RWPE2 (cell line): ENCODE measurements around the gene PDE4DIP.
A peak's percentile ranks its signal among the peaks of the same experiment; 100 is the strongest.
"Not testable (repeated sequence)": the region's sequence is repeated elsewhere in the genome, so short reads cannot be mapped to it uniquely, and the experiment has no call there.

Experiments
- ATAC-seq: fragments of 200-7000 bp; cut with Tn5 transposase; 3 replicates; pipeline ENCODE4 v1.9.1; 2021; ENCODE audit warnings: low read depth
- DNase-seq: peaks from one replicate; pipeline ENCODE4 v3.0.0-alpha.2; 2020; ENCODE audit warnings: low spot score
- H3K27ac ChIP-seq: fragments of 450-650 bp; 2 replicates; pipeline ENCODE4 v1.5.1; 2017; ENCODE audit warnings: mild to moderate bottlenecking; ENCODE audit not compliant: poor library complexity, severe bottlenecking
- H3K27me3 ChIP-seq: fragments of 250-450 bp; sonication (Bioruptor Pico); 2 replicates; pipeline ENCODE4 v1.5.1; 2021; ENCODE audit warnings: mild to moderate bottlenecking, moderate library complexity; ENCODE audit not compliant: insufficient read depth, poor library complexity, severe bottlenecking
- H3K36me3 ChIP-seq: fragments of 250-450 bp; sonication (Bioruptor Pico); 2 replicates; pipeline ENCODE4 v1.5.1; 2020; ENCODE audit warnings: low read depth, mild to moderate bottlenecking, moderate library complexity
- H3K4me1 ChIP-seq: fragments of 250-450 bp; sonication (Bioruptor Pico); 2 replicates; pipeline ENCODE4 v1.5.1; 2021; ENCODE audit warnings: mild to moderate bottlenecking, moderate library complexity; ENCODE audit not compliant: insufficient read depth, poor library complexity, severe bottlenecking
- H3K4me3 ChIP-seq: fragments of 250-450 bp; sonication (Bioruptor Pico); 2 replicates; pipeline ENCODE4 v1.5.1; 2021; ENCODE audit warnings: mild to moderate bottlenecking, moderate library complexity; ENCODE audit not compliant: severe bottlenecking
- H3K9me3 ChIP-seq: fragments of 250-450 bp; sonication (Bioruptor Pico); 2 replicates; pipeline ENCODE4 v1.5.1; 2021; ENCODE audit warnings: mild to moderate bottlenecking, moderate library complexity; ENCODE audit not compliant: severe bottlenecking

PDE4DIP gene

DNA sequence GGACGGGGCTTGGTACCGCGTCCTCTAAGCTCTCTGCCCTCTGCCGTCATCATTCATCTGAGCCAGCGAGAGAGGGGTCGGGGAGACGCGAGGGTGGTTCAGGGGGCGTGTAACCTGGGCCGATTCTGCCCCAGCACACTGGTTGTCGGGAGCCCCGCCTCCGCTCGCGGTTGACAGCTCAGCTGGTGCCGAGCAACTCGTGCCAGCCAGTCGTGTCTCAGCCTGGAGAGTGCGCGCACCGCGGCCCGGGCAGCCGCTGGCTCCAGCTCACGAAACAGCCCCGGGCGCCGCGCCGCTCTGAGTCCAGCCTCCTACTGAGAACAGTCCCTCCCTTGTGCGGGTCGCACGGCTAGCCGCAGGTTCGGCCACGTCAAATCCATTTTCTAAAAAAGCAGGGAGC lies at the start of gene PDE4DIP:
TSS of gene PDE4DIP (plus strand) at position 209 of the 400 bp plus-strand sequence. CDS start 347 bp downstream, outside the sequence.
- H3K4me1 ChIP-seq, H3K36me3 ChIP-seq, H3K27me3 ChIP-seq, H3K4me3 ChIP-seq, H3K9me3 ChIP-seq, DNase-seq, H3K27ac ChIP-seq: not testable (repeated sequence)
- ATAC-seq: peak; percentile 88

GRCh38 chr1:148808268-148808928 lies 35.8 kb upstream of the PDE4DIP start:
- peak; percentile 68 for ATAC-seq
- DNase-seq, H3K4me3 ChIP-seq: not testable (repeated sequence)

GRCh38 chr1:148808929-148809283 lies 35.3 kb upstream of the PDE4DIP start:
- not testable (repeated sequence) for H3K4me3 ChIP-seq, H3K27me3 ChIP-seq, H3K9me3 ChIP-seq, H3K36me3 ChIP-seq, DNase-seq, H3K4me1 ChIP-seq, ATAC-seq, H3K27ac ChIP-seq

More at GRCh38 chr1:148808268-148808928, 35.8 kb upstream of the PDE4DIP start:
- H3K27ac ChIP-seq, H3K27me3 ChIP-seq, H3K36me3 ChIP-seq, H3K4me1 ChIP-seq, H3K9me3 ChIP-seq: not testable (repeated sequence)

DNA sequence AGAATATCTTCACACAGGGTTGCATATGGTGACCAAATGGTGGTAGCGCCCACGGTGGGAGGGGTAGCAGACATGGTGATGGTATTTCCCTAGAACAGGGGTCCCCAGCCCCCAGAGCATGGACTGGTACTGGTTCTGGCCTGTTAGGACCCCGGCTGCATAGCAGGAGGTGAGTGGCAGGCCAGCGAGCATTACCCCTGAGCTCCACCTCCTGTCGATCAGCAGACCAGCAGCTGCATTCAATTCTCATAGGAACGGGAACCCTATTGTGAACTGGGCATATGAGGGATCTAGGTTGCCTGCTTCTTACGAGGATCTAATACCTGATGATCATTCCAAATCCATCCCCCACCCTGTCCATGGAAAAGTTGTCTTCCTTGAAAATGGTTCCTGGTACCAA lies 22.0 kb upstream of the PDE4DIP start:
- not testable (repeated sequence) for H3K36me3 ChIP-seq, DNase-seq, H3K4me3 ChIP-seq, H3K27ac ChIP-seq, H3K9me3 ChIP-seq, H3K27me3 ChIP-seq, H3K4me1 ChIP-seq, ATAC-seq

DNA sequence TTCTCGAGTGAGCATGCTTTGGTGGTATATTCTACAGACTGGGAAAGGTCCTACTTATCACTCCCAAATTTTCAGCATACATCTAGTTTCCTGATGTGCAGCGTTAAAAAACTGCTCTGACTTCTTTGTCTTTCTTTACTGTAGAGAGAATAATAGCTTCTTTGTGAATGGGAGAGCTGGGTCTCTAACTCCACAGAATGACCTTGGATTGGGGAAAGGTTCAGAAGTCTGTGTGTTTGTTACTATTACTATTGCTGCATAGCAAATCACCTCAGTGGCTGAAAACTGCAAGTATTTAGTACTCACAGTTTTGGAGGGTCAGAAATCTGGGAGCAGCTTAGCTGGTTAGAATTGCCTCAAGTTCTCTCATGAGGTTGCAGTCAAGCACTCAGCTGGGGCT lies 20.4 kb upstream of the PDE4DIP start:
- not testable (repeated sequence) for H3K9me3 ChIP-seq, H3K27ac ChIP-seq, H3K36me3 ChIP-seq, DNase-seq, ATAC-seq, H3K4me1 ChIP-seq, H3K4me3 ChIP-seq, H3K27me3 ChIP-seq

GRCh38 chr1:148825029-148825428 lies 19.2 kb upstream of the PDE4DIP start:
- peak; percentile 61 for ATAC-seq
- not testable (repeated sequence) for H3K4me3 ChIP-seq, DNase-seq

DNA sequence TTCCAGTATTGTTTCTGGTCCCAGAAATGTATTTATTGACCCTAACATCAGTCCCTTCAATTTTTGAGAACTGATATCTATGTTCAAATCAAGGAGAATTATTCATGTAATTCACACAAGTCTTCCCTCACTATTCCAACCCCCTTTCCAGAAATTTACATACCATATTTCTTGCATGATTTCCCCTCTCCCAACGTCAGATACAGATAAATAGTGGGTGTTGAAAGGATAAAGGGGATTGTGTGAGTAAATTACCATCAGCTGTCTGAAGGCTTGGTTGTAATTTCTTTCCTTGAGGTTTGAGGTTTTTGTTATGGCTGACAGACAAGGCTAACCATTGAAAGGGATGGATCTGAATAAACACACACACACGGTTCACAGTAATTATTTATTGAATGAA lies 15.7 kb upstream of the PDE4DIP start:
- not testable (repeated sequence) for H3K4me3 ChIP-seq, H3K27me3 ChIP-seq, H3K27ac ChIP-seq, ATAC-seq, H3K36me3 ChIP-seq, DNase-seq, H3K4me1 ChIP-seq, H3K9me3 ChIP-seq

More at GRCh38 chr1:148825029-148825428, 19.2 kb upstream of the PDE4DIP start:
- H3K9me3 ChIP-seq, H3K27ac ChIP-seq, H3K36me3 ChIP-seq, H3K4me1 ChIP-seq, H3K27me3 ChIP-seq: not testable (repeated sequence)

DNA sequence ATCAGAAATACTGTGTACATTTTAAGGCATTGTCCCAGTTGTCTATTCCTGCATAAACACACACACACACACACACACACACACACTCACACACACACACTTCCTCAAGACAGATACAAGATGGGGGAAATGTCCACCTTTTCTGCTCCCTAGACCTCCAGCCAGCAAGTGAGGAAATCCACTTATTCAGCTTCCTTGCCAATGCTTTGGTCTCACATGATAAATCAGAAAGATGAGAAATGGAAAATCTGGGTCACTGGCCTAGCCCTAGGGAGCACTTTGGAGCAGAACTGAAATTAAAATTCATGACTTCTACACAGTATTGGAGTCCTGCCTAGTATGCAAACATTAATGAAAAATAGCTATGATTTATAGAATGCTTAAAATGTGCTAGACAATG lies 15.3 kb upstream of the PDE4DIP start:
- not testable (repeated sequence) for H3K27me3 ChIP-seq, H3K4me3 ChIP-seq, DNase-seq, ATAC-seq, H3K36me3 ChIP-seq, H3K27ac ChIP-seq, H3K9me3 ChIP-seq, H3K4me1 ChIP-seq

- DNase-seq, H3K4me3 ChIP-seq, ATAC-seq, H3K27ac ChIP-seq, H3K36me3 ChIP-seq, H3K27me3 ChIP-seq, H3K4me1 ChIP-seq, H3K9me3 ChIP-seq: not testable (repeated sequence)
Observed at GRCh38 chr1:148829365-148829764, 14.9 kb upstream of the PDE4DIP start.

- H3K4me3 ChIP-seq, DNase-seq, H3K27me3 ChIP-seq, H3K9me3 ChIP-seq, H3K27ac ChIP-seq, H3K36me3 ChIP-seq, H3K4me1 ChIP-seq: not testable (repeated sequence)
- peak; percentile 77 for ATAC-seq
Observed at GRCh38 chr1:148841262-148841661, 3.0 kb upstream of the PDE4DIP start.

GRCh38 chr1:148844651-148845050 lies 423 bp downstream of the PDE4DIP start:
- DNase-seq, H3K4me3 ChIP-seq, H3K27ac ChIP-seq, H3K9me3 ChIP-seq, H3K36me3 ChIP-seq, H3K4me1 ChIP-seq, H3K27me3 ChIP-seq: not testable (repeated sequence)
- ATAC-seq: peak; percentile 61

GRCh38 chr1:148845068-148845467 lies 840 bp downstream of the PDE4DIP start:
- not testable (repeated sequence) for H3K27ac ChIP-seq, ATAC-seq, H3K36me3 ChIP-seq, H3K27me3 ChIP-seq, H3K9me3 ChIP-seq, H3K4me1 ChIP-seq, DNase-seq, H3K4me3 ChIP-seq
